Astrocyte of the cerebellum (primary cell): ENCODE data around the gene PCDHGB2.
"Not testable (repeated sequence)": the region's sequence is repeated elsewhere in the genome, so short reads cannot be mapped to it uniquely, and the experiment has no call there.

Experiments
- DNase-seq: peaks from one replicate; pipeline ENCODE4 v3.0.0-alpha.2; 2011; ENCODE audit warnings: low read depth
- H3K4me3 ChIP-seq: 2 replicates; pipeline ENCODE4 v1.5.1; 2011; ENCODE audit warnings: mild to moderate bottlenecking, low read depth, low read length, moderate library complexity
- in situ Hi-C: cut with HindIII; loops from 2 replicates; pipeline ENCODE4 v1.10.0; 2017; ENCODE audit warnings: low sequenced_read_pairs
- TF ChIP-seq, protein P1 (sequence below): IDR thresholded peaks from 2 replicates; pipeline ENCODE4 v1.5.1; 2012; ENCODE audit warnings: low read length, low read depth, moderate library complexity, mild to moderate bottlenecking; ENCODE audit errors: missing control alignments

PCDHGB2 gene

DNA sequence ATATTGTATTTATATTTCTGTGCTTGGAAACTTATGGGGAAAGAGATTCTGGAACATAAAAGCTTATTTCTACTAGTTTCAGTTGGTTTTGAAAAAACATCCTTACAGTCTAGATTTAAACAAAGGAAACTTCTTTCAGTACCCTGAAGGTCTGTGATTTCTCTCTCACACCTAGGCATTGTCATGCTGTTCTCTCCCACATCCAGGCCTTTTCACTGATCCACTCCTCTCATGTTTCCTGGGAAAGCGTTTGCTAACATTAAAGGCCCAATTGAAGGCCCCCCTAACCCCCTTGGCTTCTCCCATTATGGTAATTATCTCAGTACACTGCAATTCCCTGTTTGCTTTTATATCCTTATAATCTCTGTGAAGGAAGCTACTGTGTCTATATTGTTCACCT is 17.0 kb upstream of the PCDHGB2 start:
- no peak overlapping the region for H3K4me3 ChIP-seq
- TF ChIP-seq, protein P1, sequence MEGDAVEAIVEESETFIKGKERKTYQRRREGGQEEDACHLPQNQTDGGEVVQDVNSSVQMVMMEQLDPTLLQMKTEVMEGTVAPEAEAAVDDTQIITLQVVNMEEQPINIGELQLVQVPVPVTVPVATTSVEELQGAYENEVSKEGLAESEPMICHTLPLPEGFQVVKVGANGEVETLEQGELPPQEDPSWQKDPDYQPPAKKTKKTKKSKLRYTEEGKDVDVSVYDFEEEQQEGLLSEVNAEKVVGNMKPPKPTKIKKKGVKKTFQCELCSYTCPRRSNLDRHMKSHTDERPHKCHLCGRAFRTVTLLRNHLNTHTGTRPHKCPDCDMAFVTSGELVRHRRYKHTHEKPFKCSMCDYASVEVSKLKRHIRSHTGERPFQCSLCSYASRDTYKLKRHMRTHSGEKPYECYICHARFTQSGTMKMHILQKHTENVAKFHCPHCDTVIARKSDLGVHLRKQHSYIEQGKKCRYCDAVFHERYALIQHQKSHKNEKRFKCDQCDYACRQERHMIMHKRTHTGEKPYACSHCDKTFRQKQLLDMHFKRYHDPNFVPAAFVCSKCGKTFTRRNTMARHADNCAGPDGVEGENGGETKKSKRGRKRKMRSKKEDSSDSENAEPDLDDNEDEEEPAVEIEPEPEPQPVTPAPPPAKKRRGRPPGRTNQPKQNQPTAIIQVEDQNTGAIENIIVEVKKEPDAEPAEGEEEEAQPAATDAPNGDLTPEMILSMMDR: no peak
- in situ Hi-C loops: loop anchor here (5.0 kb wide), 1 partner anchor 85 kb away; no protein-coding TSS in a partner anchor
- no peak for DNase-seq

DNA sequence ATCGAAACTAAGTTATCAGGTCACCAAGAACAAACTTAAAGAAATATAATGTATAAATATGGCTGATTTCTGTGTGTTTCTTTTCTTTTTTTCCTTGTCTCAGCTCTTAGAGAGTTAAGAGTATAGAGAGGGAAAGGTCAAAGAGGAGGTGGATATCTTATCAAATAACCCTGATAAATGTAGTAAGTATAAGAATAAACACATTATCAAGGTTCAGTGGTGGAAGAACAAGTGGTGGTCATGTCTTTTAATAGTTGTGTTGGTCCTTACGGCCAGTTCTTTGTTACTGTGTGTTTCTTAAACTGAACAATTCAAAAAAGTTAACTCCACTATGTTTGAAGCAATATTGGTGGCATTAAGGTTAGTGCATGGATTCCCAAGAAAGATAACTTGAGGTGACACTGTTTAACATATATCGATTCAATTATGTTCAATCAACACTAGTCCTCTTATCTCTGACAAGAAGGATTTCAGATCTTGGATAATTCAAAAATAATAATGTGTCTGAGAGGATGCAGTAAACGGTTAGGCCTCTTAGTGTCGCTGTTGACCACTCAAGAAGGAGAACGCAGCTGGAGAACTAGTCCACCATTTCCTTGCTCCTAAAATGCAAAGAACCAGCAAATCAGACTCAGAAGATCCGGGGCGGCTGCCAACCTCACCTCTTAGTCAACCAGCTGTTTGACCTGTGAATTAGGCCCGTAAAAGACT is 16.4 kb upstream of the PCDHGB2 start, which contains the start of gene PCDHGA3:
Gene PCDHGA3 (plus strand): TSS at position 588 of the 711 bp plus-strand sequence. CDS start 205 bp downstream, outside the sequence.
- DNase-seq: peak; percentile 26
- TF ChIP-seq, protein P1: peak; percentile 34
- peak within 1 kb of the TSS; percentile 30 for H3K4me3 ChIP-seq
- in situ Hi-C loops: loop anchor here (5.0 kb wide), 1 partner anchor 84 kb away; no protein-coding TSS in a partner anchor

DNA sequence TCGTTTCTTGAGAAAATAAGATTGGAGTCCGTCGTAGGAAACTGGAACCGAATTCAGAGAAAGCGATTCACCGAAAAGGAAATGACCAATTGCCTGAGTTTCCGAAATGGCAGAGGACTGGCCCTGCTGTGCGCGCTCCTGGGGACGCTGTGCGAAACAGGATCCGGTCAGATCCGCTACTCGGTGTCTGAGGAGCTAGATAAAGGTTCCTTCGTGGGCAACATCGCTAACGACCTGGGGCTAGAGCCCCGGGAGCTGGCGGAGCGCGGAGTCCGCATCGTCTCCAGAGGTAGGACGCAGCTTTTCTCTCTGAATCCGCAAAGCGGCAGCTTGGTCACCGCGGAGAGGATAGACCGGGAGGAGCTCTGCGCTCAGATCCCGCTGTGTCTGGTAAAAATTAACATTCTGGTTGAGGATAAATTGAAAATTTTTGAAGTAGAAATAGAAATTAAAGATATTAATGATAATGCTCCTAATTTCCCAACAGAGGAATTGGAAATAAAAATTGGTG is 15.8 kb upstream of the PCDHGB2 start:
- in situ Hi-C loops: loop anchor here (5.0 kb wide), 1 partner anchor 83 kb away; no protein-coding TSS in a partner anchor
- TF ChIP-seq, protein P1: no peak
- peak overlapping the region; percentile 30 for H3K4me3 ChIP-seq
- DNase-seq: no peak

DNA sequence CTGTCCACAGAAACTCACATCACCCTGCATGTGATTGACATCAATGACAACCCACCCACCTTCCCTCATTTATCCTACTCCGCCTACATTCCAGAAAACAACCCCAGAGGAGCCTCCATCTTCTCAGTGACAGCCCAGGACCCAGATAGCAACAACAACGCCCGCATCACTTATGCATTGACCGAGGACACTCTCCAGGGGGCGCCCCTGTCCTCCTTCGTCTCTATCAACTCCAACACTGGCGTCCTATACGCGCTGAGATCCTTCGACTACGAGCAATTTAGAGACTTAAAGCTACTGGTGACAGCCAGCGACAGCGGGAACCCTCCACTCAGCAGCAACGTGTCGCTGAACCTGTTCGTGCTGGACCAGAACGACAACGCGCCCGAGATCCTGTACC is 14.5 kb upstream of the PCDHGB2 start:
- in situ Hi-C loops: no loop called here
- no peak overlapping the region for H3K4me3 ChIP-seq
- no peak for DNase-seq
- TF ChIP-seq, protein P1: no peak

DNA sequence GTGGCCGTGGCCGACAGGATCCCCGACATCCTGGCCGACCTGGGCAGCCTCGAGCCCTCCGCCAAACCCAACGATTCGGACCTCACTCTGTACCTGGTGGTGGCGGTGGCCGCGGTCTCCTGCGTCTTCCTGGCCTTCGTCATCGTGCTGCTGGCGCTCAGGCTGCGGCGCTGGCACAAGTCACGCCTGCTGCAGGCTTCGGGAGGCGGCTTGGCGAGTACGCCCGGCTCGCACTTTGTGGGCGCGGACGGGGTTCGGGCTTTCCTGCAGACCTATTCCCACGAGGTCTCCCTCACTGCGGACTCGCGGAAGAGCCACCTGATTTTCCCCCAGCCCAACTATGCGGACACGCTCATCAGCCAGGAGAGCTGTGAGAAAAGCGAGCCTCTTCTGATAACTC is 13.8 kb upstream of the PCDHGB2 start:
- in situ Hi-C loops, H3K4me3 ChIP-seq, DNase-seq: not testable (repeated sequence)

DNA sequence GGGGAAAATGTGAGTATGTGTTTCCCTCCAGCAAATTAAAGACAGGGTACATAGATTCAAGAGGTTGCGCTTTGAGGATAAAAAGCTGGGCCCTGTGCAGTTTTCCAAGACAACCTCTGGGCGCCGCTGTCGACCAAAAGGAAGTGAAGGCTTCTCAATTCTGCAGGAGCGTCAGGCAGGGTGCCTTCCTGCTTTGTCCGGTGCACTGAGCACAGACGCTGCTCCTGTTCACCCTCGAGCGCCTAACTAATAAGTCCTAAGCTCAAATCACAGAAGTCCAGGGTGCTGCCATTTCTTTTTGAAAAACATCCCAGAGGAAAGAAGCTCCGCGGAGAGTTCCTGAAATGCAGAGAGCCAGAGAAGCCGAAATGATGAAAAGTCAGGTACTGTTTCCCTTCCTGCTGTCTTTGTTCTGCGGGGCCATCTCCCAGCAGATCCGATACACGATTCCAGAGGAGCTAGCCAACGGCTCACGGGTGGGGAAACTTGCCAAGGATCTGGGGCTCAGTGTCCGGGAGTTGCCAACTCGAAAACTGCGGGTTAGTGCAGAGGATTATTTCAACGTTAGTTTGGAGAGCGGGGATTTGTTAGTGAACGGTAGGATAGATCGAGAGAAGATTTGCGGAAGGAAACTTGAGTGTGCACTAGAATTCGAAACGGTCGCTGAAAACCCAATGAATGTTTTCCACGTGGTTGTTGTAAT is 9.7 kb upstream of the PCDHGB2 start, which contains the start of gene PCDHGB1:
Gene PCDHGB1 (plus strand): TSS at position 183 of the 703 bp plus-strand sequence. CDS start 162 bp downstream, at position 345.
- TF ChIP-seq, protein P1: peak; percentile 43
- in situ Hi-C loops: no loop called here
- no peak for DNase-seq
- H3K4me3 ChIP-seq: peak within 1 kb of the TSS; percentile 32

DNA sequence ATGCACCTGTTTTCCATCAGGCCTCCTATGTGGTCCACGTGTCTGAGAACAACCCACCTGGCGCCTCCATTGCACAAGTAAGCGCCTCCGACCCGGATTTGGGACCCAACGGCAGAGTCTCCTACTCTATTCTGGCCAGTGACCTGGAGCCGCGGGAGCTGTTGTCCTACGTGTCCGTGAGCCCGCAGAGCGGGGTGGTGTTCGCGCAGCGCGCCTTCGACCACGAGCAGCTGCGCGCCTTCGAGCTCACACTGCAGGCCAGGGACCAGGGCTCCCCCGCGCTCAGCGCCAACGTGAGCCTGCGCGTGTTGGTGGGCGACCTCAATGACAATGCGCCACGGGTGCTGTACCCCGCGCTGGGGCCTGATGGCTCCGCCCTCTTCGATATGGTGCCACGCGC is 8.2 kb upstream of the PCDHGB2 start:
- DNase-seq: no peak
- in situ Hi-C loops: no loop called here
- H3K4me3 ChIP-seq: no peak overlapping the region
- TF ChIP-seq, protein P1: no peak
